Ishikawa (cell line): ENCODE measurements around the gene OTUD1.

Experiments used
- CEBPB ChIP-seq: IDR thresholded peaks from 2 replicates; pipeline ENCODE4 v1.6.1; 2012
- EP300 ChIP-seq: IDR thresholded peaks from 2 replicates; pipeline ENCODE4 v1.6.1; 2012; ENCODE audit warnings: borderline replicate concordance
- TAF1 ChIP-seq: IDR thresholded peaks from 2 replicates; pipeline ENCODE4 v1.6.1; 2012; ENCODE audit warnings: low read depth, mild to moderate bottlenecking

DNA sequence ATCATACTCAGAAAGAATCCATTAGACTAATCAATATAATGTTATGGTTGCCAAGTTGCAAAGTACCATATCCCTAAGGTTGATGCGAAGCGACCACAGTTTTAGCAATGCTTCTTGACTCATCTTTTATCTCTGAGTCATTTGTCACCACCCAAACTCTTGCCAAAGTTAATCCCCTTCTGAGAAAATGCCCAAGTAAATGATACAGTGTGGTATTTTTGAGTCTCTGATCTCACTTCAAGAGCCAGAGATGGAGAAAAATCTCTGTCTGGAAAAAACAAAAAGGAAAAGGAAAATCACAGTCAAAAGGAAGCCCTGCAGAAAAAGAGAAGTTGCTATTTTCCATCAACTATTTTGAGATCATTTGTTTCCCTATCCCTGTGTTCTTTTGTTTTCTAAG lies 26.7 kb upstream of the OTUD1 start:
- TF ChIP-seq EP300 = no peak
- TF ChIP-seq CEBPB = no peak
- no peak for TF ChIP-seq TAF1
